ENCODE results near the gene CCDC7.

Gene CCDC7

GRCh38 chr10:32461203-32461602 lies 15.3 kb downstream of the CCDC7 start:
- H2AFZ ChIP-seq (ENCODE audit: low read depth, low read length) = no peak overlapping the region
- H3K9me3 ChIP-seq (ENCODE audit: control insufficient read depth, low read length) = no peaks in the 10 kb centered on the region
- H3K79me1 ChIP-seq (replicated peaks; ENCODE audit: low read length, poor library complexity, severe bottlenecking) = no peaks in the 10 kb centered on the region
- no CpG with 5 or more reads among the region's 1 CpG for WGBS
- no peak for DNase-seq
- H2BK5ac ChIP-seq (ENCODE audit: low read depth, low read length, poor library complexity, severe bottlenecking) = no peak overlapping the region
- no peak overlapping the region for H2BK12ac ChIP-seq (ENCODE audit: low read length in 2 of 2)
- no peak overlapping the region for H2BK120ac ChIP-seq (ENCODE audit: low read depth, low read length)
- H3K18ac ChIP-seq (ENCODE audit: low read depth in 1 of 2, low read length in 2 of 2) = no peak overlapping the region
- no peak overlapping the region for H3K9ac ChIP-seq (ENCODE audit: low read length)
- no peaks in the 10 kb centered on the region for H3K27me3 ChIP-seq (ENCODE audit: control insufficient read depth in 1 of 2, insufficient read depth in 1 of 2, low read length in 2 of 2)
- H3K36me3 ChIP-seq (ENCODE audit: control insufficient read depth in 1 of 2, insufficient read depth in 2 of 2, low read depth in 1 of 2, low read length in 2 of 2) = peaks cover 0 to 17% of the 10 kb centered on the region in 2 experiments
- H2BK15ac ChIP-seq (ENCODE audit: low read depth, poor library complexity, severe bottlenecking) = no peak overlapping the region
- H3K4me3 ChIP-seq (ENCODE audit: insufficient read depth in 1 of 2, low read depth in 1 of 2, low read length in 2 of 2) = no peak overlapping the region
- H2AK5ac ChIP-seq (ENCODE audit: low read length, severe bottlenecking) = no peak overlapping the region
- H3K4ac ChIP-seq (ENCODE audit: low read depth in 1 of 2, low read length in 2 of 2) = no peak overlapping the region
- H3K23ac ChIP-seq (ENCODE audit: low read length in 2 of 2) = no peak overlapping the region
- no peaks in the 10 kb centered on the region for H3K4me1 ChIP-seq (ENCODE audit: control insufficient read depth, insufficient read depth, low read depth, low read length)
- no peak overlapping the region for H3K27ac ChIP-seq (ENCODE audit: low read length, poor library complexity, severe bottlenecking)
- H3K14ac ChIP-seq (ENCODE audit: low read length in 2 of 2) = no peak overlapping the region
- no peak overlapping the region for H4K91ac ChIP-seq (ENCODE audit: low read length)
- no peak overlapping the region for H4K8ac ChIP-seq (ENCODE audit: low read length)
- no peak overlapping the region for H3K4me2 ChIP-seq (ENCODE audit: low read length, poor library complexity, severe bottlenecking)

GRCh38 chr10:32471232-32471631 lies 25.3 kb downstream of the CCDC7 start:
- H3K27me3 ChIP-seq (ENCODE audit: control insufficient read depth in 1 of 2, insufficient read depth in 1 of 2, low read length in 2 of 2) = no peaks in the 10 kb centered on the region
- no peak overlapping the region for H3K18ac ChIP-seq (ENCODE audit: low read depth in 1 of 2, low read length in 2 of 2)
- no peaks in the 10 kb centered on the region for H3K9me3 ChIP-seq (ENCODE audit: control insufficient read depth, low read length)
- H2BK12ac ChIP-seq (ENCODE audit: low read length in 2 of 2) = no peak overlapping the region
- no peaks in the 10 kb centered on the region for H3K79me1 ChIP-seq (replicated peaks; ENCODE audit: low read length, poor library complexity, severe bottlenecking)
- no peak overlapping the region for H4K8ac ChIP-seq (ENCODE audit: low read length)
- no peak overlapping the region for H2AFZ ChIP-seq (ENCODE audit: low read depth, low read length)
- H2BK5ac ChIP-seq (ENCODE audit: low read depth, low read length, poor library complexity, severe bottlenecking) = no peak overlapping the region
- no peak overlapping the region for H2BK120ac ChIP-seq (ENCODE audit: low read depth, low read length)
- H3K4me3 ChIP-seq (ENCODE audit: insufficient read depth in 1 of 2, low read depth in 1 of 2, low read length in 2 of 2) = no peak overlapping the region
- no peak overlapping the region for H3K4ac ChIP-seq (ENCODE audit: low read depth in 1 of 2, low read length in 2 of 2)
- no peak overlapping the region for H2BK15ac ChIP-seq (ENCODE audit: low read depth, poor library complexity, severe bottlenecking)
- H3K4me1 ChIP-seq (ENCODE audit: control insufficient read depth, insufficient read depth, low read depth, low read length) = no peaks in the 10 kb centered on the region
- no peak overlapping the region for H3K27ac ChIP-seq (ENCODE audit: low read length, poor library complexity, severe bottlenecking)
- H3K36me3 ChIP-seq (ENCODE audit: control insufficient read depth in 1 of 2, insufficient read depth in 2 of 2, low read depth in 1 of 2, low read length in 2 of 2) = peaks cover 4 to 30% of the 10 kb centered on the region in 2 experiments
- H2AK5ac ChIP-seq (ENCODE audit: low read length, severe bottlenecking) = no peak overlapping the region
- DNase-seq = no peak
- no peak overlapping the region for H3K9ac ChIP-seq (ENCODE audit: low read length)
- H3K14ac ChIP-seq (ENCODE audit: low read length in 2 of 2) = no peak overlapping the region
- H3K4me2 ChIP-seq (ENCODE audit: low read length, poor library complexity, severe bottlenecking) = no peak overlapping the region
- H4K91ac ChIP-seq (ENCODE audit: low read length) = no peak overlapping the region
- WGBS = no CpG with 5 or more reads among the region's 1 CpG
- no peak overlapping the region for H3K23ac ChIP-seq (ENCODE audit: low read length in 2 of 2)

- Histone ChIP-seq H2AK5ac (ENCODE audit: low read length, severe bottlenecking) (no peak overlapping the region), H3K4me3 (ENCODE audit: insufficient read depth in 1 of 2, low read depth in 1 of 2, low read length in 2 of 2) (no peak overlapping the region), H3K14ac (ENCODE audit: low read length in 2 of 2) (no peak overlapping the region), H2BK15ac (ENCODE audit: low read depth, poor library complexity, severe bottlenecking) (no peak overlapping the region), H3K23ac (ENCODE audit: low read length in 2 of 2) (no peak overlapping the region), H3K4me1 (ENCODE audit: control insufficient read depth, insufficient read depth, low read depth, low read length) (no peaks in the 10 kb centered on the region), H4K8ac (ENCODE audit: low read length) (no peak overlapping the region), H3K18ac (ENCODE audit: low read depth in 1 of 2, low read length in 2 of 2) (no peak overlapping the region), H3K27ac (ENCODE audit: low read length, poor library complexity, severe bottlenecking) (no peak overlapping the region), H3K79me1 (replicated peaks; ENCODE audit: low read length, poor library complexity, severe bottlenecking) (no peaks in the 10 kb centered on the region), H3K9me3 (ENCODE audit: control insufficient read depth, low read length) (peaks cover 25% of the 10 kb centered on the region), H2BK5ac (ENCODE audit: low read depth, low read length, poor library complexity, severe bottlenecking) (no peak overlapping the region), H3K9ac (ENCODE audit: low read length) (no peak overlapping the region), H2AFZ (ENCODE audit: low read depth, low read length) (no peak overlapping the region), H4K91ac (ENCODE audit: low read length) (no peak overlapping the region), H2BK12ac (ENCODE audit: low read length in 2 of 2) (no peak overlapping the region), H3K27me3 (ENCODE audit: control insufficient read depth in 1 of 2, insufficient read depth in 1 of 2, low read length in 2 of 2) (no peaks in the 10 kb centered on the region), H3K4me2 (ENCODE audit: low read length, poor library complexity, severe bottlenecking) (no peak overlapping the region), H3K36me3 (ENCODE audit: control insufficient read depth in 1 of 2, insufficient read depth in 2 of 2, low read depth in 1 of 2, low read length in 2 of 2) (peaks cover 0 to 37% of the 10 kb centered on the region in 2 experiments), H3K4ac (ENCODE audit: low read depth in 1 of 2, low read length in 2 of 2) (no peak overlapping the region), H2BK120ac (ENCODE audit: low read depth, low read length) (no peak overlapping the region)
- 100% methylated on average over 1 of the region's 1 CpG for WGBS
- no peak for DNase-seq
Measured at GRCh38 chr10:32477499-32477898, 31.6 kb downstream of the CCDC7 start.

- no peaks in the 10 kb centered on the region for H3K27me3 ChIP-seq (ENCODE audit: control insufficient read depth in 1 of 2, insufficient read depth in 1 of 2, low read length in 2 of 2)
- no peak overlapping the region for H4K91ac ChIP-seq (ENCODE audit: low read length)
- H3K14ac ChIP-seq (ENCODE audit: low read length in 2 of 2) = no peak overlapping the region
- no peak overlapping the region for H3K4me3 ChIP-seq (ENCODE audit: insufficient read depth in 1 of 2, low read depth in 1 of 2, low read length in 2 of 2)
- H2AFZ ChIP-seq (ENCODE audit: low read depth, low read length) = no peak overlapping the region
- H3K4ac ChIP-seq (ENCODE audit: low read depth in 1 of 2, low read length in 2 of 2) = no peak overlapping the region
- H3K9ac ChIP-seq (ENCODE audit: low read length) = no peak overlapping the region
- no peaks in the 10 kb centered on the region for H3K79me1 ChIP-seq (replicated peaks; ENCODE audit: low read length, poor library complexity, severe bottlenecking)
- H2AK5ac ChIP-seq (ENCODE audit: low read length, severe bottlenecking) = no peak overlapping the region
- no peaks in the 10 kb centered on the region for H3K4me1 ChIP-seq (ENCODE audit: control insufficient read depth, insufficient read depth, low read depth, low read length)
- no peak overlapping the region for H2BK5ac ChIP-seq (ENCODE audit: low read depth, low read length, poor library complexity, severe bottlenecking)
- H3K18ac ChIP-seq (ENCODE audit: low read depth in 1 of 2, low read length in 2 of 2) = no peak overlapping the region
- no peak overlapping the region for H3K23ac ChIP-seq (ENCODE audit: low read length in 2 of 2)
- no peak overlapping the region for H4K8ac ChIP-seq (ENCODE audit: low read length)
- H3K4me2 ChIP-seq (ENCODE audit: low read length, poor library complexity, severe bottlenecking) = no peak overlapping the region
- DNase-seq = no peak
- H2BK12ac ChIP-seq (ENCODE audit: low read length in 2 of 2) = no peak overlapping the region
- no peak overlapping the region for H2BK120ac ChIP-seq (ENCODE audit: low read depth, low read length)
- H2BK15ac ChIP-seq (ENCODE audit: low read depth, poor library complexity, severe bottlenecking) = no peak overlapping the region
- H3K27ac ChIP-seq (ENCODE audit: low read length, poor library complexity, severe bottlenecking) = no peak overlapping the region
- peaks cover 0 to 19% of the 10 kb centered on the region in 2 experiments for H3K36me3 ChIP-seq (ENCODE audit: control insufficient read depth in 1 of 2, insufficient read depth in 2 of 2, low read depth in 1 of 2, low read length in 2 of 2)
- peaks cover 25% of the 10 kb centered on the region for H3K9me3 ChIP-seq (ENCODE audit: control insufficient read depth, low read length)
Measured at GRCh38 chr10:32481606-32482005, 35.7 kb downstream of the CCDC7 start.

Data from mesenchymal stem cell (in vitro differentiated cells and primary cell).